Fibroblast of gingiva (primary cell): ENCODE data around the gene OR5V1.
"Not testable (repeated sequence)": the region's sequence is repeated elsewhere in the genome, so short reads cannot be mapped to it uniquely, and the experiment has no call there.

Experiments
- DNase-seq: peaks from one replicate; pipeline ENCODE4 v3.0.0-alpha.2; 2011; ENCODE audit warnings: low read depth

Gene OR5V1

GRCh38 chr6:29368765-29369164 lies at the start of gene OR5V1:
Gene OR5V1, minus strand, starts transcription at chr6:29368865. Its CDS starts 12,670 bp downstream, at chr6:29356195.
- no peak for DNase-seq

GRCh38 chr6:29414588-29414987 lies 45.9 kb upstream of the OR5V1 start, which contains the start of gene OR12D1:
Gene OR12D1, plus strand, starts transcription at chr6:29414928.
- DNase-seq = no peak

DNA sequence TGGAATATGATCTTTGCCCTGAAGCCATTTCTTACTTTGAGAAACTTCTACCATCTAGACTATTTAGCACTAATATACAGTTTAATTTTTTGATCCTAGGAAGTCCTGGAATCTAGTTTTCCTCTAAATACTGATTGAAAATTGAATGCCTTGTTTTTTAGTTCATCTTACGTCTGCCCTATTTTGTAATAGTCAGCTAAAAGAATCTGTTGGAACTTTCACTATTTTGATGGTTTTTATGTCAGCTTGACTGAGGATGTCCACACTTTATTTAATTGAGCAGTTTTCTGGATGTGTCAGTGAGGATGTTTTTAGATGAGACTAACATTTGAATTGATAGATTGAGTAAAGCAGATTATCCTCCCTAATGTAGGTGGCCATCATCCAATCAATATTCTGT lies 35.1 kb upstream of the OR5V1 start:
- DNase-seq = no peak

DNA sequence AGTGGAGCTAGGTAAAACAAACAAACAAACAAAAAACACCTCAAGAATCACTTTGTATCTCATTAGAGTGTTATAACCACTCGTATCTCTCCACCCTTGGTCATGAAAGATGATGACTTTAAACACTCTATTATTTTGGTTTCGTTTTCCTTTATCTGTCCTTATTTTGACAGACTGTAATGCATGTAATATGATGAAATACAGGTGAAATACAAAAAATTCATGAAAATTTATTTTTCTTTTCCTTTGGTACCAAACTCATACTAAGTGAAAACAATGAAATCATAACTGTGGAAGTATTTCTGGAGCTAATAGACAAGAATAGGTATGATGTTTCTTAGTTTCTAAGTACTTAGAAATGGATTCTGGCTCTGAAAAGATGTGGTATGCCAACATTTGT lies 30.9 kb upstream of the OR5V1 start:
- DNase-seq = no peak

- no peak for DNase-seq
Measured at GRCh38 chr6:29395331-29395730, 26.7 kb upstream of the OR5V1 start, which contains the start of gene OR12D2. Gene OR12D2, plus strand, starts transcription at chr6:29395631. Its CDS starts 1,069 bp downstream, at chr6:29396700.

GRCh38 chr6:29388533-29388932 lies 19.9 kb upstream of the OR5V1 start:
- DNase-seq = no peak

GRCh38 chr6:29376003-29376402 lies 7.3 kb upstream of the OR5V1 start:
- DNase-seq = no peak

DNA sequence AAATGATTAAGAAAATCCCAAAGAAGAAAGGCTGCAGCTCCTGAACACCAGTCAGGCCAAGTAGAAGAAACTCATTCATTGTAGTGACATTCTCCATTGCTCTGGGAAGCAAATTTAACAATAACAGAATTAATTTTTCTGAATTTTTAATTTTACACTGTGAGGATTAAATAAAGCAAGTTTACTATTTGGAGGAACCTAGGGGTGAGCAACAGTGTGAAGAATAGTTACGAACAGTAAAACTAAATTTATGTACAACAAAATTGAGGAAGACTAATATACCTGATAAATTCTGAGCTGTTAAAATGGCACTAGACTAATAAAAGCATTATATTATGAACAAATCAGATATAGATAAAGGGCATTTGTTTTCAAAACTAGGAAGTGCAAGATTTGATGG lies 6.5 kb upstream of the OR5V1 start, which contains the start of gene OR12D3:
TSS of gene OR12D3 (minus strand) at position 101 of the 400 bp plus-strand sequence. CDS start at position 97, 4 bp downstream.
- no peak for DNase-seq

DNA sequence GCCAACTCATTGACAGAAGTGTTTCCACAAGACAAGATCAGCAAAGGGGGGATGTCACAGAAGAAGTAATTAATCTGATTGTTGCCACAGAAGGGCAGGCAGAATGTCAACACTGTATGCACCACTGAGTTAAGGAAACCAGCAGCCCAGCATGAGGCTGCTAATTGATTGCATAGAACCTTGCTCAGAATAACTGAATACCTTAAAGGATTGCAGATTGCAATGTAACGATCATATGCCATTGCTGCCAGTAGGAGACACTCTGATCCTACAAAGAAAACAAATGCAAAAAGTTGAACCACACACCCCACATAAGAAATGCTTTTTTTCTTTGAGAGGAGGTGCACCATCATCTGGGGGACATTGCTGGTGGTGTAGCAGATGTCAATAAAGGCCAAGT lies 13.1 kb downstream of the OR5V1 start:
- no peak for DNase-seq

DNA sequence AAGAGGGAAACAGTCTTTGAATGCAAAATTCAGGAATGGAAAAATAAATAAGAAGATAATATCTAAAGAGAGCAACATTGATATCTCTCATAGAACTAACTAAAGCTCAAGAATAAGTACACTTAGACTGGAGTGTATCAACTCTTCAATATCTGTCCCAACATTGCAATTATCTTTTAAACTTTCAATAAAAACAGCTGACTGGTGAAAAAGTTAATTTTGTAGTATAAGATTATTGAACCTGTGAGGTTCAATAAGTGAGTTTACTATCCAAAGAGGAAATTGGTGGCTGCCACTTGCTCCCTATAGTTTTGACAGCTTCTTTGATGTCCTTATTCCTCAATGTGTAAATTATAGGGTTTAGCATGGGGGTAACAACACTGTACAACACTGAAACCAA lies 13.7 kb downstream of the OR5V1 start:
- DNase-seq = no peak

- DNase-seq = not testable (repeated sequence)
Measured at GRCh38 chr6:29349348-29349747, 19.3 kb downstream of the OR5V1 start.

DNA sequence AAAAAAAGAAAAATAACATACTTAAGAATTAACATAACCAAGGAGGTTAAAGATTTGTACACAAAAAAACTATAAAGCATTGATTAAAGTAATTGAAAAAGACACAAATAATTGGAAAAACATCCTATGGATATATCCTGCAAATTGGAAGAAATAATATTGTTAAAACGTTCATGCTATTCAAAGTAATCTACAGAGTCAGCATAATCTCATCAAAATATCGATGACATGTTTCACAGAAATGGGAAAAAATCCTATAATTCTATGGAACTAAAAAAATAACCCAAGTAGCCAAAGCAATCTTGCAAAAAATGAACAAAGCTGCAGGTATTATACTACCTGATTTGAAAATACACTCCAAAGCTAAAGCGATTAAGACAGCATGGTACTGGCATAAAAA lies 23.3 kb downstream of the OR5V1 start:
- no peak for DNase-seq

DNA sequence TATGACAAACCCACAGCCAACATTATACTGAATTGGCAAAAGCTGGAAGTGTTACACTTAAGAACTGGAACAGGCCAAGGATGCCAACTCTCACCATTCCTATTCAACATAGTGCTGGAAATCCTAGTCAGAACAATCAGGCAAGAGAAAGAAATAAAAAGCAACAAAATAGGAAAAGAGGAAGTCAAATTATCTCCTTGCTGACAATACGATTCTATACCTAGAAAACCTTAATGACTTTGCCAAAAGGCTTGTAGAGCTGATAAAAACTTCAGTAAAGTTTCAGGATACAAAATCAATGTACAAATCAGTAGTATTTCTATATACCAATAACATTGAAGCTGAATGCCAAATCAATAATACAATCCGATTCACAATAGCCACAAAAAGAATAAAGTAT lies 32.4 kb downstream of the OR5V1 start:
- DNase-seq = no peak

DNA sequence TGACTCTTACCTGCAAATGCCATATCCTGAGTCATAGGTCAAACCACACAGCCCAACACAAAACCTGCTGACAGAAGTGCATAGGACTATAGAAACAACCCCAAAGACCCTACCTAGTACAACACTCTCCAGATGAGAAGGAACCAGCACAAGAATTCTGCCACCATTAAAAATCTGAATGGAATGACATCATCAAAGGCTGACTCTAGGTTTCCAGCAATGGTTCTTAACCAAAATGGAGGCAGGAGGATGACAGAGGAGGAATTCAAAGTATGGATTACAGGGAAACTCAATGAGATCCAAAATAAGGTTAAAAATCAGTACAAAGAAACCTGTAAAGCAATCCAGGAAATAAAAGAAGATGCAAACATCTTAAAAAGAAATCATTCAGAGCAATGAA lies 36.0 kb downstream of the OR5V1 start:
- no peak for DNase-seq

DNA sequence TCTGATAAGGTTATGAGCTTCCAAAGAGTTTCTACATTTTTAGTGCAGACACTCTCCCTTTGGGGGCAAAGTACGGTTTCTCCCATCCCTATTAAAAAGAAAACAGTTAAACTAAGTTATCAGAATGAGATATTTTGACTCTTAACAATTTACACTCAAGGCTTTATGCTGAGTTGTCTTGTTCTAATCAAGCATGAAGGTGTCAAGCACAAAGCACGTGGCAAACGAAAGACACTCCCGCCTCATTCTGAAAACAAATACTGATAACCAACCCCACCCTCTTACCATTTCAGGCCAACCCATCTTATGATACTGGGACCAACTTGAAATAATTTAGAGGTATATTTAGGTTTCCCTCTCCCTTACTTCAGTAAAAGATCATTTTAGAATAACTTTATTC lies 42.9 kb downstream of the OR5V1 start:
- DNase-seq = no peak

- not testable (repeated sequence) for DNase-seq
Measured at GRCh38 chr6:29323332-29323731, 45.3 kb downstream of the OR5V1 start.

GRCh38 chr6:29319931-29320330 lies 48.7 kb downstream of the OR5V1 start:
- no peak for DNase-seq
